ENCODE data around the gene SMPD4.
A peak's percentile ranks its signal among the peaks of the same experiment; 100 is the strongest.
"Not testable (repeated sequence)": the region's sequence is repeated elsewhere in the genome, so short reads cannot be mapped to it uniquely, and the experiment has no call there.

SMPD4 gene

GRCh38 chr2:130181325-130181879 lies at the start of gene SMPD4:
Gene SMPD4 (minus strand): TSS chr2:130181602. CDS start chr2:130176592, 5,010 bp downstream.
- Histone ChIP-seq H3K27me3 (ENCODE audit: insufficient read depth, low read length) (no peaks in the 10 kb centered on the region), H3K9me3 (ENCODE audit: low read length) (no peaks in the 10 kb centered on the region), H2AFZ (ENCODE audit: low read depth, low read length) (peak within 1 kb of the TSS; percentile 39), H3K36me3 (ENCODE audit: insufficient read depth, low read length) (peaks cover 10% of the 10 kb centered on the region), H3K4me1 (ENCODE audit: insufficient read depth, low read length) (peaks cover 21% of the 10 kb centered on the region), H3K4me3 (ENCODE audit: low read length) (peak within 1 kb of the TSS; percentile 94)

- not testable (repeated sequence) for H3K27me3 ChIP-seq (ENCODE audit: insufficient read depth, low read length); H3K4me3 ChIP-seq (ENCODE audit: low read length); H3K36me3 ChIP-seq (ENCODE audit: insufficient read depth, low read length); H3K4me1 ChIP-seq (ENCODE audit: insufficient read depth, low read length); H2AFZ ChIP-seq (ENCODE audit: low read depth, low read length); H3K9me3 ChIP-seq (ENCODE audit: low read length)
These were observed 49.5 kb upstream of the SMPD4 start for GRCh38 chr2:130230907-130231306.

GRCh38 chr2:130230376-130230775 lies 49.0 kb upstream of the SMPD4 start:
- H3K4me1 ChIP-seq (ENCODE audit: insufficient read depth, low read length); H3K4me3 ChIP-seq (ENCODE audit: low read length); H2AFZ ChIP-seq (ENCODE audit: low read depth, low read length); H3K9me3 ChIP-seq (ENCODE audit: low read length); H3K27me3 ChIP-seq (ENCODE audit: insufficient read depth, low read length); H3K36me3 ChIP-seq (ENCODE audit: insufficient read depth, low read length): not testable (repeated sequence)

- H3K4me3 ChIP-seq (ENCODE audit: low read length); H3K4me1 ChIP-seq (ENCODE audit: insufficient read depth, low read length): not testable (repeated sequence)
These were observed 47.7 kb upstream of the SMPD4 start for GRCh38 chr2:130229161-130229510.

GRCh38 chr2:130228467-130229160 lies 47.2 kb upstream of the SMPD4 start:
- H3K4me1 ChIP-seq (ENCODE audit: insufficient read depth, low read length); H3K9me3 ChIP-seq (ENCODE audit: low read length); H2AFZ ChIP-seq (ENCODE audit: low read depth, low read length); H3K27me3 ChIP-seq (ENCODE audit: insufficient read depth, low read length); H3K4me3 ChIP-seq (ENCODE audit: low read length); H3K36me3 ChIP-seq (ENCODE audit: insufficient read depth, low read length): not testable (repeated sequence)

More at GRCh38 chr2:130229161-130229510, 47.7 kb upstream of the SMPD4 start:
- not testable (repeated sequence) for H2AFZ ChIP-seq (ENCODE audit: low read depth, low read length); H3K27me3 ChIP-seq (ENCODE audit: insufficient read depth, low read length); H3K9me3 ChIP-seq (ENCODE audit: low read length); H3K36me3 ChIP-seq (ENCODE audit: insufficient read depth, low read length)

- H3K27me3 ChIP-seq (ENCODE audit: insufficient read depth, low read length); H3K36me3 ChIP-seq (ENCODE audit: insufficient read depth, low read length); H3K4me3 ChIP-seq (ENCODE audit: low read length); H3K4me1 ChIP-seq (ENCODE audit: insufficient read depth, low read length); H3K9me3 ChIP-seq (ENCODE audit: low read length); H2AFZ ChIP-seq (ENCODE audit: low read depth, low read length): not testable (repeated sequence)
These were observed 46.6 kb upstream of the SMPD4 start for GRCh38 chr2:130228005-130228404.

GRCh38 chr2:130222523-130222922 lies 41.1 kb upstream of the SMPD4 start:
- H3K36me3 ChIP-seq (ENCODE audit: insufficient read depth, low read length); H3K9me3 ChIP-seq (ENCODE audit: low read length); H2AFZ ChIP-seq (ENCODE audit: low read depth, low read length); H3K4me3 ChIP-seq (ENCODE audit: low read length); H3K4me1 ChIP-seq (ENCODE audit: insufficient read depth, low read length); H3K27me3 ChIP-seq (ENCODE audit: insufficient read depth, low read length): not testable (repeated sequence)

GRCh38 chr2:130220505-130220904 lies 39.1 kb upstream of the SMPD4 start:
- H3K36me3 ChIP-seq (ENCODE audit: insufficient read depth, low read length); H3K4me3 ChIP-seq (ENCODE audit: low read length); H3K4me1 ChIP-seq (ENCODE audit: insufficient read depth, low read length): not testable (repeated sequence)

GRCh38 chr2:130219147-130219546 lies 37.7 kb upstream of the SMPD4 start:
- not testable (repeated sequence) for H3K4me3 ChIP-seq (ENCODE audit: low read length); H3K36me3 ChIP-seq (ENCODE audit: insufficient read depth, low read length); H3K9me3 ChIP-seq (ENCODE audit: low read length); H3K27me3 ChIP-seq (ENCODE audit: insufficient read depth, low read length); H3K4me1 ChIP-seq (ENCODE audit: insufficient read depth, low read length); H2AFZ ChIP-seq (ENCODE audit: low read depth, low read length)

More at GRCh38 chr2:130220505-130220904, 39.1 kb upstream of the SMPD4 start:
- not testable (repeated sequence) for H3K27me3 ChIP-seq (ENCODE audit: insufficient read depth, low read length); H3K9me3 ChIP-seq (ENCODE audit: low read length); H2AFZ ChIP-seq (ENCODE audit: low read depth, low read length)

GRCh38 chr2:130207051-130207450 lies 25.6 kb upstream of the SMPD4 start:
- H3K36me3 ChIP-seq (ENCODE audit: insufficient read depth, low read length); H3K4me3 ChIP-seq (ENCODE audit: low read length); H2AFZ ChIP-seq (ENCODE audit: low read depth, low read length); H3K9me3 ChIP-seq (ENCODE audit: low read length); H3K27me3 ChIP-seq (ENCODE audit: insufficient read depth, low read length); H3K4me1 ChIP-seq (ENCODE audit: insufficient read depth, low read length): not testable (repeated sequence)

- not testable (repeated sequence) for H3K27me3 ChIP-seq (ENCODE audit: insufficient read depth, low read length); H3K9me3 ChIP-seq (ENCODE audit: low read length); H2AFZ ChIP-seq (ENCODE audit: low read depth, low read length); H3K36me3 ChIP-seq (ENCODE audit: insufficient read depth, low read length); H3K4me3 ChIP-seq (ENCODE audit: low read length); H3K4me1 ChIP-seq (ENCODE audit: insufficient read depth, low read length)
These were observed 21.7 kb upstream of the SMPD4 start for GRCh38 chr2:130203150-130203549.

- not testable (repeated sequence) for H2AFZ ChIP-seq (ENCODE audit: low read depth, low read length); H3K36me3 ChIP-seq (ENCODE audit: insufficient read depth, low read length); H3K4me1 ChIP-seq (ENCODE audit: insufficient read depth, low read length); H3K27me3 ChIP-seq (ENCODE audit: insufficient read depth, low read length); H3K9me3 ChIP-seq (ENCODE audit: low read length); H3K4me3 ChIP-seq (ENCODE audit: low read length)
These were observed 21.1 kb upstream of the SMPD4 start for GRCh38 chr2:130202518-130202917.

GRCh38 chr2:130198343-130198742 lies 16.9 kb upstream of the SMPD4 start, which contains the start of gene TUBA3E:
Gene TUBA3E (minus strand): TSS chr2:130198439. CDS start chr2:130198360, 79 bp downstream.
- no peaks in the 10 kb centered on the region for H3K4me1 ChIP-seq (ENCODE audit: insufficient read depth, low read length)
- no peaks in the 10 kb centered on the region for H3K27me3 ChIP-seq (ENCODE audit: insufficient read depth, low read length)
- no peaks in the 10 kb centered on the region for H3K9me3 ChIP-seq (ENCODE audit: low read length)
- no peak within 1 kb of the TSS for H2AFZ ChIP-seq (ENCODE audit: low read depth, low read length)
- no peaks in the 10 kb centered on the region for H3K36me3 ChIP-seq (ENCODE audit: insufficient read depth, low read length)
- no peak within 1 kb of the TSS for H3K4me3 ChIP-seq (ENCODE audit: low read length)

- H3K36me3 ChIP-seq (ENCODE audit: insufficient read depth, low read length); H3K27me3 ChIP-seq (ENCODE audit: insufficient read depth, low read length); H3K9me3 ChIP-seq (ENCODE audit: low read length); H3K4me1 ChIP-seq (ENCODE audit: insufficient read depth, low read length); H2AFZ ChIP-seq (ENCODE audit: low read depth, low read length); H3K4me3 ChIP-seq (ENCODE audit: low read length): not testable (repeated sequence)
These were observed 14.7 kb upstream of the SMPD4 start for GRCh38 chr2:130196052-130196451.
